GM12878 (cell line): Measurements from ENCODE around the gene MYO3A. TPM values are rescaled to one million over a fixed set of nuclear protein-coding genes. Genes with fewer than 3 reads are reported as not detected.

Source experiments
- ATAC-seq: fragments of 200-7000 bp; cut with Tn5 transposase; 3 replicates; pipeline ENCODE4 v1.9.1; 2020; ENCODE audit warnings: mild to moderate bottlenecking, moderate library complexity
- BruUV-seq: library from RNA; stranded (reverse); fragments of 400-500 nt; replicated peaks from 2 replicates; lab custom pipeline; 2021; lab: Mats Ljungman, UMichigan
- CTCF ChIA-PET: fragments of 300-600 bp; sonication (Branson Sonifier 250); formaldehyde crosslinking; extraction: SDS; loops from one replicate; lab custom pipeline; 2021; ENCODE audit warnings: inconsistent platforms; lab: Yijun Ruan, JAX
- POLR2A ChIA-PET: fragments of 350-600 bp; formaldehyde crosslinking; extraction: SDS; loops from one replicate; lab custom pipeline; 2021; ENCODE audit warnings: inconsistent platforms; lab: Charles Lee
- RAD21 ChIA-PET: fragments of 300-600 bp; sonication (Branson Sonifier 250); formaldehyde crosslinking; loops from one replicate; lab custom pipeline; 2023; ENCODE audit warnings: antibody characterized with exemption; ENCODE audit not compliant: unreplicated experiment; lab: Charles Lee
- SMC1A ChIA-PET: fragments of 300-600 bp; sonication (Branson Sonifier 250); formaldehyde crosslinking; loops from one replicate; lab custom pipeline; 2023; ENCODE audit not compliant: unreplicated experiment, uncharacterized antibody; lab: Charles Lee
- DNase-seq: peaks from one replicate; pipeline ENCODE4 v3.0.0-alpha.2; 2011; ENCODE audit warnings: low read depth, low spot score
- FAIRE-seq: peaks from 3 replicates; lab custom pipeline; 2011; peaks lifted over from hg19 to GRCh38; lab: Jason Lieb, UNC
- H2AFZ ChIP-seq: 2 replicates; pipeline ENCODE4 v1.6.0; 2011; ENCODE audit warnings: low read depth, low read length, control low read depth; ENCODE audit not compliant: control insufficient read depth
- H3K27ac ChIP-seq: 2 replicates; pipeline ENCODE4 v1.5.1; 2011; ENCODE audit warnings: control low read depth; ENCODE audit not compliant: control insufficient read depth, insufficient read depth
- H3K27me3 ChIP-seq, 2 experiments: replicated peaks in 1 of 2; 2 replicates each; pipeline versions ENCODE4 v1.6.0 to v1.6.1; 2011; ENCODE audit warnings: low read length in 1 of 2; ENCODE audit not compliant: control insufficient read depth in 2 of 2, insufficient read depth in 2 of 2
- H3K36me3 ChIP-seq, 2 experiments: 2 replicates each; pipeline ENCODE4 v1.5.1; 2011; ENCODE audit warnings: low read length in 1 of 2; ENCODE audit not compliant: control insufficient read depth in 2 of 2, insufficient read depth in 2 of 2
- H3K4me1 ChIP-seq: 2 replicates; pipeline ENCODE4 v1.6.1; 2011; ENCODE audit warnings: mild to moderate bottlenecking, low read length, moderate library complexity, mixed read lengths; ENCODE audit not compliant: control insufficient read depth, insufficient read depth
- H3K4me2 ChIP-seq: 2 replicates; pipeline ENCODE4 v1.6.0; 2011; ENCODE audit warnings: control low read depth; ENCODE audit not compliant: control insufficient read depth, insufficient read depth
- H3K4me3 ChIP-seq: fragments of 200-600 bp; sonication (generic); 2 replicates; pipeline ENCODE4 v1.5.1; 2016
- H3K79me2 ChIP-seq: 2 replicates; pipeline ENCODE4 v1.6.0; 2011; ENCODE audit warnings: low read length; ENCODE audit not compliant: control insufficient read depth, insufficient read depth
- H3K9ac ChIP-seq: 2 replicates; pipeline ENCODE4 v1.8.0; 2011; ENCODE audit warnings: low read length, control low read depth, mixed read lengths; ENCODE audit not compliant: control insufficient read depth, insufficient read depth
- H3K9me3 ChIP-seq: replicated peaks from 3 replicates; pipeline ENCODE4 v1.5.1; 2011; ENCODE audit warnings: mild to moderate bottlenecking, low read length; ENCODE audit not compliant: control insufficient read depth, insufficient read depth
- H4K20me1 ChIP-seq: 2 replicates; pipeline ENCODE4 v1.6.0; 2011; ENCODE audit not compliant: control insufficient read depth, insufficient read depth
- ASH2L ChIP-seq: fragments of 300-600, 200-600 bp; sonication (generic); IDR thresholded peaks from 2 replicates; pipeline ENCODE4 v1.6.1; 2017; ENCODE audit warnings: low read depth, mild to moderate bottlenecking, borderline replicate concordance
- BHLHE40 ChIP-seq, 2 experiments: fragments of 450-650 bp in 1 of 2; IDR thresholded peaks; 2 replicates each; pipeline ENCODE4 v1.6.1; 2011 to 2017; ENCODE audit warnings: low read depth in 2 of 2, borderline replicate concordance in 1 of 2, improper control_type of control experiment in 1 of 2, low read length in 1 of 2, mild to moderate bottlenecking in 1 of 2
- EGR1 ChIP-seq, 2 experiments: IDR thresholded peaks; 1 replicate in 1 of 2; 2 replicates in 1 of 2; pipeline ENCODE4 v1.6.1; 2011 to 2012; ENCODE audit warnings: low read depth in 2 of 2, low read length in 2 of 2, borderline replicate concordance in 1 of 2, mild to moderate bottlenecking in 1 of 2, moderate library complexity in 1 of 2
- FOXK2 ChIP-seq: fragments of 450-650 bp; IDR thresholded peaks from 2 replicates; pipeline ENCODE4 v1.6.1; 2017; ENCODE audit warnings: mild to moderate bottlenecking, moderate library complexity
- JUNB ChIP-seq: IDR thresholded peaks from 2 replicates; pipeline ENCODE4 v1.6.1; 2016; ENCODE audit warnings: antibody characterized with exemption, mild to moderate bottlenecking
- MAX ChIP-seq: IDR thresholded peaks from 2 replicates; pipeline ENCODE4 v1.6.1; 2012; ENCODE audit warnings: low read depth, low read length, improper control_type of control experiment
- MTA3 ChIP-seq: IDR thresholded peaks from 2 replicates; pipeline ENCODE4 v1.6.1; 2012; ENCODE audit warnings: low read length, inconsistent platforms, borderline replicate concordance
- PAX8 ChIP-seq: fragments of 450-650 bp; IDR thresholded peaks from 2 replicates; pipeline ENCODE4 v1.6.1; 2017; ENCODE audit warnings: mild to moderate bottlenecking, moderate library complexity
- RB1 ChIP-seq: fragments of 450-650 bp; formaldehyde crosslinking; IDR thresholded peaks from 2 replicates; pipeline ENCODE4 v1.6.1; 2017; ENCODE audit warnings: mild to moderate bottlenecking, borderline replicate concordance
- SRF ChIP-seq, 2 experiments: IDR thresholded peaks; 2 replicates each; pipeline ENCODE4 v1.6.1; 2011; ENCODE audit warnings: low read depth in 2 of 2, low read length in 2 of 2, mild to moderate bottlenecking in 1 of 2, moderate library complexity in 1 of 2
- ZNF274 ChIP-seq: IDR thresholded peaks from one replicate; pipeline ENCODE4 v1.8.0; 2011; ENCODE audit not compliant: insufficient read length, insufficient read depth
- WGBS: methylation state at CpG from one replicate; pipeline ENCODE4 v1.1.6; 2016; ENCODE audit warnings: low lambda C conversion rate; ENCODE audit not compliant: insufficient replicate concordance, insufficient coverage; ENCODE audit errors: missing lambda C conversion rate; 5-methylcytosine and 5-hydroxymethylcytosine counted together
- in situ Hi-C: fragments of 300-500 bp; cut with MboI; formaldehyde crosslinking; loops from 9 replicates; pipeline ENCODE4 v1.14.3; 2018; ENCODE audit warnings: mixed read lengths
- intact Hi-C: fragments of 100-400 bp; cut with micrococcal nuclease; formaldehyde crosslinking; loops from one replicate; pipeline ENCODE4 v1.14.2; 2022; ENCODE audit not compliant: unreplicated experiment
- polyA plus RNA-seq, 11 experiments: library from polyadenylated mRNA; depleted of rRNA in 4 of 11; unstranded in 6 of 11; stranded (reverse) in 5 of 11; fragments of >200 nt; fragmentation: Nextera tagmentation in 4 of 11; fragmentation: Illumina TruSeq in 1 of 11; extraction: Ambion mirVana in 4 of 11; extraction: Trizol in 1 of 11; gene quantifications; 1 replicate in 1 of 11; 2 replicates in 10 of 11; pipeline versions ENCODE4 v1.2.1 to v1.2.3, GENCODE V29; 2011 to 2016; ENCODE audit warnings: inconsistent platforms in 2 of 11, missing spikeins in 2 of 11, low read depth in 1 of 11
- total RNA-seq, 4 experiments: library from RNA; depleted of rRNA in 3 of 4; stranded (reverse); fragments of >200 nt in 3 of 4; fragmentation: Illumina TruSeq in 1 of 4; extraction: Trizol in 1 of 4; gene quantifications; 2 replicates each; pipeline versions ENCODE4 v1.2.1 to v1.2.3, GENCODE V29; 2013 to 2021
- TF ChIP-seq, protein P1 (sequence below): fragments of 450-650 bp; IDR thresholded peaks from 2 replicates; pipeline ENCODE4 v1.6.1; 2017; ENCODE audit warnings: mild to moderate bottlenecking, moderate library complexity
- TF ChIP-seq, protein P2 (sequence below): fragments of 450-650 bp; formaldehyde crosslinking; IDR thresholded peaks from 2 replicates; pipeline ENCODE4 v1.4.0; 2020; ENCODE audit warnings: mild to moderate bottlenecking, moderate library complexity
- TF ChIP-seq, protein P3 (sequence below): fragments of 450-650 bp; IDR thresholded peaks from 2 replicates; pipeline ENCODE4 v1.6.1; 2014; ENCODE audit warnings: mild to moderate bottlenecking

MYO3A gene
- total and polyA plus RNA-seq, 10 of the 15 experiments (the other 5 are each of a cell fraction or from before 2014, with no cell fraction given) = not detected

- TF ChIP-seq, protein P1, sequence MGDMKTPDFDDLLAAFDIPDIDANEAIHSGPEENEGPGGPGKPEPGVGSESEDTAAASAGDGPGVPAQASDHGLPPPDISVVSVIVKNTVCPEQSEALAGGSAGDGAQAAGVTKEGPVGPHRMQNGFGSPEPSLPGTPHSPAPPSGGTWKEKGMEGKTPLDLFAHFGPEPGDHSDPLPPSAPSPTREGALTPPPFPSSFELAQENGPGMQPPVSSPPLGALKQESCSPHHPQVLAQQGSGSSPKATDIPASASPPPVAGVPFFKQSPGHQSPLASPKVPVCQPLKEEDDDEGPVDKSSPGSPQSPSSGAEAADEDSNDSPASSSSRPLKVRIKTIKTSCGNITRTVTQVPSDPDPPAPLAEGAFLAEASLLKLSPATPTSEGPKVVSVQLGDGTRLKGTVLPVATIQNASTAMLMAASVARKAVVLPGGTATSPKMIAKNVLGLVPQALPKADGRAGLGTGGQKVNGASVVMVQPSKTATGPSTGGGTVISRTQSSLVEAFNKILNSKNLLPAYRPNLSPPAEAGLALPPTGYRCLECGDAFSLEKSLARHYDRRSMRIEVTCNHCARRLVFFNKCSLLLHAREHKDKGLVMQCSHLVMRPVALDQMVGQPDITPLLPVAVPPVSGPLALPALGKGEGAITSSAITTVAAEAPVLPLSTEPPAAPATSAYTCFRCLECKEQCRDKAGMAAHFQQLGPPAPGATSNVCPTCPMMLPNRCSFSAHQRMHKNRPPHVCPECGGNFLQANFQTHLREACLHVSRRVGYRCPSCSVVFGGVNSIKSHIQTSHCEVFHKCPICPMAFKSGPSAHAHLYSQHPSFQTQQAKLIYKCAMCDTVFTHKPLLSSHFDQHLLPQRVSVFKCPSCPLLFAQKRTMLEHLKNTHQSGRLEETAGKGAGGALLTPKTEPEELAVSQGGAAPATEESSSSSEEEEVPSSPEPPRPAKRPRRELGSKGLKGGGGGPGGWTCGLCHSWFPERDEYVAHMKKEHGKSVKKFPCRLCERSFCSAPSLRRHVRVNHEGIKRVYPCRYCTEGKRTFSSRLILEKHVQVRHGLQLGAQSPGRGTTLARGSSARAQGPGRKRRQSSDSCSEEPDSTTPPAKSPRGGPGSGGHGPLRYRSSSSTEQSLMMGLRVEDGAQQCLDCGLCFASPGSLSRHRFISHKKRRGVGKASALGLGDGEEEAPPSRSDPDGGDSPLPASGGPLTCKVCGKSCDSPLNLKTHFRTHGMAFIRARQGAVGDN = no peak
- TF ChIP-seq PAX8 (no peak), SRF (IDR thresholded peaks at IDR 0.05; ENCODE audit: low read depth in 2 of 2, low read length in 2 of 2) (no peak)
- TF ChIP-seq, protein P2, sequence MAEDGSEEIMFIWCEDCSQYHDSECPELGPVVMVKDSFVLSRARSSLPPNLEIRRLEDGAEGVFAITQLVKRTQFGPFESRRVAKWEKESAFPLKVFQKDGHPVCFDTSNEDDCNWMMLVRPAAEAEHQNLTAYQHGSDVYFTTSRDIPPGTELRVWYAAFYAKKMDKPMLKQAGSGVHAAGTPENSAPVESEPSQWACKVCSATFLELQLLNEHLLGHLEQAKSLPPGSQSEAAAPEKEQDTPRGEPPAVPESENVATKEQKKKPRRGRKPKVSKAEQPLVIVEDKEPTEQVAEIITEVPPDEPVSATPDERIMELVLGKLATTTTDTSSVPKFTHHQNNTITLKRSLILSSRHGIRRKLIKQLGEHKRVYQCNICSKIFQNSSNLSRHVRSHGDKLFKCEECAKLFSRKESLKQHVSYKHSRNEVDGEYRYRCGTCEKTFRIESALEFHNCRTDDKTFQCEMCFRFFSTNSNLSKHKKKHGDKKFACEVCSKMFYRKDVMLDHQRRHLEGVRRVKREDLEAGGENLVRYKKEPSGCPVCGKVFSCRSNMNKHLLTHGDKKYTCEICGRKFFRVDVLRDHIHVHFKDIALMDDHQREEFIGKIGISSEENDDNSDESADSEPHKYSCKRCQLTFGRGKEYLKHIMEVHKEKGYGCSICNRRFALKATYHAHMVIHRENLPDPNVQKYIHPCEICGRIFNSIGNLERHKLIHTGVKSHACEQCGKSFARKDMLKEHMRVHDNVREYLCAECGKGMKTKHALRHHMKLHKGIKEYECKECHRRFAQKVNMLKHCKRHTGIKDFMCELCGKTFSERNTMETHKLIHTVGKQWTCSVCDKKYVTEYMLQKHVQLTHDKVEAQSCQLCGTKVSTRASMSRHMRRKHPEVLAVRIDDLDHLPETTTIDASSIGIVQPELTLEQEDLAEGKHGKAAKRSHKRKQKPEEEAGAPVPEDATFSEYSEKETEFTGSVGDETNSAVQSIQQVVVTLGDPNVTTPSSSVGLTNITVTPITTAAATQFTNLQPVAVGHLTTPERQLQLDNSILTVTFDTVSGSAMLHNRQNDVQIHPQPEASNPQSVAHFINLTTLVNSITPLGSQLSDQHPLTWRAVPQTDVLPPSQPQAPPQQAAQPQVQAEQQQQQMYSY = no peak
Observed at GRCh38 chr10:25890995-25891394, 43.0 kb upstream of the MYO3A start (continued).

DNA sequence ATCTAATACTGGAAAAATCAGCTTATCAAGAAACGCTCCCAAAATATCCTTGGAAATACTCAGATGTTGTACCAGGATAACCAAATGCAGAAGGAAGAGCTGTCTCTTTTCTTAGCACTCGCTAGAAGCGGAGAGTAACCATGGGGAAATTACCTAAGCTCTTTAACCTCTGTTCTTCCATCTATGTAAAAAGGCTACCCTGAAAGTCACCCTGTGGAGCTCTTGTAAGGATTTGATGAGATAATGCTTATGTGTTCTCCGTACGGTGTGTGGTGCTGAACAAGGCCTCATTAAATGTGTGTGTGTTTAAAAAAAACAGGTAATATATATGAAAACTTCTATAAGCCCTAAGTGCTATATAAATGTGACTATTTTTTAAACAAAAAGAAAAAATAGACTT is 38.2 kb upstream of the MYO3A start:
- Histone ChIP-seq H3K27me3 (peaks cover 0 to 2% of the 10 kb centered on the region in 2 experiments; a peak in 1 of 4 replicates), H2AFZ (no peak overlapping the region), H4K20me1 (no peaks in the 10 kb centered on the region), H3K4me1 (no peaks in the 10 kb centered on the region), H3K4me3 (no peak overlapping the region)
- FAIRE-seq = no peak
- SMC1A ChIA-PET = interaction anchor here (1.1 kb wide), 1 partner anchor 20 kb away, joined by 3 read pairs; no protein-coding TSS in a partner anchor
- in situ Hi-C loops = no loop called here
- RAD21 ChIA-PET = no interaction called here
- TF ChIP-seq RB1 = no peak
- no peak for TF ChIP-seq MTA3
- TF ChIP-seq, protein P3, sequence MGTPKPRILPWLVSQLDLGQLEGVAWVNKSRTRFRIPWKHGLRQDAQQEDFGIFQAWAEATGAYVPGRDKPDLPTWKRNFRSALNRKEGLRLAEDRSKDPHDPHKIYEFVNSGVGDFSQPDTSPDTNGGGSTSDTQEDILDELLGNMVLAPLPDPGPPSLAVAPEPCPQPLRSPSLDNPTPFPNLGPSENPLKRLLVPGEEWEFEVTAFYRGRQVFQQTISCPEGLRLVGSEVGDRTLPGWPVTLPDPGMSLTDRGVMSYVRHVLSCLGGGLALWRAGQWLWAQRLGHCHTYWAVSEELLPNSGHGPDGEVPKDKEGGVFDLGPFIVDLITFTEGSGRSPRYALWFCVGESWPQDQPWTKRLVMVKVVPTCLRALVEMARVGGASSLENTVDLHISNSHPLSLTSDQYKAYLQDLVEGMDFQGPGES = no peak
- no peak for TF ChIP-seq FOXK2
- TF ChIP-seq EGR1 (IDR thresholded peaks at IDR 0.05; ENCODE audit: borderline replicate concordance in 1 of 2, low read depth in 2 of 2, low read length in 2 of 2) = no peak
- TF ChIP-seq ASH2L = no peak
- no peak for TF ChIP-seq MAX
- TF ChIP-seq ZNF274 = no peak
- no peak for TF ChIP-seq BHLHE40 (IDR thresholded peaks at IDR 0.05; ENCODE audit: borderline replicate concordance in 1 of 2, low read depth in 2 of 2, low read length in 1 of 2)
- no peak for TF ChIP-seq JUNB
- TF ChIP-seq, all 136 proteins: peak for 0
- H3K4me2 ChIP-seq = no peak overlapping the region
- BruUV-seq = no TSS peak
- POLR2A ChIA-PET = no interaction called here
- intact Hi-C loops = no loop called here
- ATAC-seq (no peak), DNase-seq (no peak)
- 43% methylated on average over 5 of the region's 5 CpGs for WGBS
- H3K9ac ChIP-seq = no peak overlapping the region
- no peaks in the 10 kb centered on the region for H3K79me2 ChIP-seq
- H3K36me3 ChIP-seq = no peaks in the 10 kb centered on the region
- CTCF ChIA-PET = interaction anchor here (0.5 to 0.9 kb wide), 2 partner anchors 20 to 1784 kb away, joined by 3 to 4 read pairs; no protein-coding TSS in a partner anchor
- no peaks in the 10 kb centered on the region for H3K9me3 ChIP-seq
- no peak overlapping the region for H3K27ac ChIP-seq
